Spleen (tissue), 11 donors: Measurements from ENCODE around the gene SIAH1. TPM values are rescaled to one million over a fixed set of nuclear protein-coding genes. Genes with fewer than 3 reads are reported as not detected.

Source experiments
- DNase-seq: peaks from one replicate; pipeline ENCODE4 v3.0.0-alpha.2; 2020
- H3K27ac ChIP-seq, 8 donors: fragments of 200-600 bp; sonication (generic) in 7 of 8; 1 replicate in 4 of 8; 2 replicates in 4 of 8; pipeline versions ENCODE4 v1.5.0 to v1.8.0; 2016 to 2021; ENCODE audit warnings: inconsistent platforms in 4 of 8, mild to moderate bottlenecking in 4 of 8, moderate library complexity in 1 of 8
- H3K27me3 ChIP-seq, 7 donors: fragments of 200-600 bp; sonication (generic) in 6 of 7; replicated peaks in 1 of 7; 1 replicate in 4 of 7; 2 replicates in 3 of 7; pipeline versions ENCODE4 v1.5.0 to v1.8.0; 2016 to 2021; ENCODE audit warnings: inconsistent platforms in 3 of 7, mild to moderate bottlenecking in 1 of 7
- H3K36me3 ChIP-seq, 6 donors: fragments of 200-600 bp; sonication (generic) in 5 of 6; 1 replicate in 4 of 6; 2 replicates in 2 of 6; pipeline versions ENCODE4 v1.5.0 to v1.8.0; 2016 to 2021; ENCODE audit warnings: inconsistent platforms in 2 of 6
- H3K4me1 ChIP-seq, 6 donors: fragments of 200-600 bp; sonication (generic) in 5 of 6; 1 replicate in 3 of 6; 2 replicates in 3 of 6; pipeline versions ENCODE4 v1.5.0 to v1.8.0; 2016 to 2021; ENCODE audit warnings: inconsistent platforms in 3 of 6
- H3K4me3 ChIP-seq, 8 donors: fragments of 200-600 bp; sonication (generic) in 7 of 8; 1 replicate in 4 of 8; 2 replicates in 4 of 8; pipeline versions ENCODE4 v1.5.0 to v1.8.0; 2016 to 2021; ENCODE audit warnings: inconsistent platforms in 4 of 8, mild to moderate bottlenecking in 4 of 8, moderate library complexity in 2 of 8
- H3K9me3 ChIP-seq, 8 donors: fragments of 200-600 bp; sonication (generic) in 7 of 8; 1 replicate in 4 of 8; 2 replicates in 4 of 8; pipeline versions ENCODE4 v1.5.0 to v1.8.0; 2016 to 2021; ENCODE audit warnings: inconsistent platforms in 4 of 8
- CTCF ChIP-seq, 11 experiments: fragments of 200-600 bp in 7 of 11; fragments of 450-650 bp in 4 of 11; sonication (generic) in 4 of 11; IDR thresholded peaks in 8 of 11; conservative IDR thresholded peaks in 3 of 11; 1 replicate in 7 of 11; 2 replicates in 4 of 11; pipeline versions ENCODE4 v1.4.0 to v1.8.0; 2016 to 2021; ENCODE audit warnings: antibody characterized with exemption in 11 of 11, inconsistent platforms in 4 of 11, mild to moderate bottlenecking in 1 of 11
- POLR2A ChIP-seq, 3 donors: fragments of 450-650 bp; IDR thresholded peaks; one replicate each; pipeline ENCODE4 v1.5.1; 2017; ENCODE audit warnings: antibody characterized with exemption in 3 of 3, mild to moderate bottlenecking in 1 of 3
- POLR2AphosphoS5 ChIP-seq, 3 donors: sonication (generic); formaldehyde crosslinking; IDR thresholded peaks; one replicate each; pipeline ENCODE4 v1.5.1; 2017; ENCODE audit warnings: antibody characterized with exemption in 3 of 3
- WGBS, 5 donors: extraction: QIAGEN DNeasy Blood & Tissue Kit in 3 of 5; methylation state at CpG; one replicate each; pipeline versions ENCODE4 v1.1.5 to v1.1.7; 2013 to 2018; 5-methylcytosine and 5-hydroxymethylcytosine counted together
- intact Hi-C: fragments of 100-400 bp; cut with DNase I; formaldehyde crosslinking; loops from one replicate; pipeline ENCODE4 v1.15.0; 2023; ENCODE audit warnings: low total_unique reads
- polyA plus RNA-seq, 3 donors: library from polyadenylated mRNA; stranded (reverse); fragments of 200-250 nt; gene quantifications; one replicate each; pipeline ENCODE4 v1.2.1, GENCODE V29; 2013
- total RNA-seq, 7 donors: library from RNA; depleted of rRNA in 3 of 7; stranded (reverse); fragments of >200 nt in 3 of 7; fragmentation: NEBNext Ultra II Directional in 4 of 7; extraction: Animal tissue kit (Norgen Biotek cat#: 25700) in 4 of 7; gene quantifications; one replicate each; pipeline versions ENCODE4 v1.1.0 to v1.2.1, GENCODE V29; 2016 to 2021
- donor health status: healthy with polysubstance abuse.
- donor health status: DM: no; HTN: no; CAD: no; lungs with moderate emphysema.
- donor health status: DM: no; HTN: no; CAD: no.
- donor health status: Bipolar disorder and iron deficiency.
- donor health status: healthy.
- donor health status: DM: no; HTN: no; CAD: no.
- donor health status: DM: yes; HTN: yes; CAD: no.

The SIAH1 gene
- total and polyA plus RNA-seq, 10 donors: 11.9 to 32.6 (median 25.5) TPM

GRCh38 chr16:48386559-48387312, 1.5 kb upstream of the SIAH1 start:
- no peak for DNase-seq
- H3K27ac ChIP-seq: peak overlapping the region in 5 of 8 donors; percentile 21 to 100 (median 98)
- TF ChIP-seq POLR2A (IDR thresholded peaks at IDR 0.05) (no peak), POLR2AphosphoS5 (IDR thresholded peaks at IDR 0.05) (no peak), CTCF (IDR thresholded peaks at IDR 0.05 in 8 of 11, conservative IDR thresholded peaks at IDR 0.05 in 3 of 11) (no peak)
- no peaks in the 10 kb centered on the region for H3K27me3 ChIP-seq
- WGBS, 5 donors: 82 to 90% (median 87%) methylated on average over 17 of the region's 17 CpGs
- intact Hi-C loops: no loop called here
- no peaks in the 10 kb centered on the region for H3K36me3 ChIP-seq
- H3K9me3 ChIP-seq: no peaks in the 10 kb centered on the region
- peaks cover 0 to 42% (median 31%) of the 10 kb centered on the region in 6 donors for H3K4me1 ChIP-seq
- no peak overlapping the region for H3K4me3 ChIP-seq

- peak overlapping the region; percentile 94 to 100 (median 99) for H3K27ac ChIP-seq
- no peaks in the 10 kb centered on the region for H3K9me3 ChIP-seq
- H3K27me3 ChIP-seq: no peaks in the 10 kb centered on the region
- 0 to 1% (median 1%) methylated on average over 34 to 103 of the region's 103 CpGs for WGBS, 5 donors
- peaks cover under 1 to 63% (median 50%) of the 10 kb centered on the region in 6 donors for H3K4me1 ChIP-seq
- TF ChIP-seq POLR2A (IDR thresholded peaks at IDR 0.05) (no peak), POLR2AphosphoS5 (IDR thresholded peaks at IDR 0.05) (peak in 2 of 3 donors; percentile 47 to 63), CTCF (IDR thresholded peaks at IDR 0.05 in 8 of 11, conservative IDR thresholded peaks at IDR 0.05 in 3 of 11) (no peak)
- peak overlapping the region; percentile 59 to 92 (median 77) for H3K4me3 ChIP-seq
- no peaks in the 10 kb centered on the region for H3K36me3 ChIP-seq
- intact Hi-C loops: no loop called here
- DNase-seq: peak; percentile 91
Measured at GRCh38 chr16:48384520-48385252, 527 bp downstream of the SIAH1 start.

- TF ChIP-seq CTCF (IDR thresholded peaks at IDR 0.05 in 8 of 11, conservative IDR thresholded peaks at IDR 0.05 in 3 of 11) (no peak), POLR2A (IDR thresholded peaks at IDR 0.05) (no peak), POLR2AphosphoS5 (IDR thresholded peaks at IDR 0.05) (no peak)
- 2 to 6% (median 4%) methylated on average over 15 of the region's 15 CpGs for WGBS, 5 donors
- no peaks in the 10 kb centered on the region for H3K9me3 ChIP-seq
- no peak for DNase-seq
- intact Hi-C loops: no loop called here
- peak overlapping the region; percentile 94 to 100 (median 99) for H3K27ac ChIP-seq
- no peaks in the 10 kb centered on the region for H3K27me3 ChIP-seq
- peak overlapping the region; percentile 59 to 92 (median 77) for H3K4me3 ChIP-seq
- H3K4me1 ChIP-seq: peaks cover 7 to 70% (median 57%) of the 10 kb centered on the region in 6 donors
- no peaks in the 10 kb centered on the region for H3K36me3 ChIP-seq
Measured at GRCh38 chr16:48383877-48384519, 1.2 kb downstream of the SIAH1 start.
